Measurements from ENCODE around the gene OCA2.
A peak's percentile ranks its signal among the peaks of the same experiment; 100 is the strongest.
"Not testable (repeated sequence)": the region's sequence is repeated elsewhere in the genome, so short reads cannot be mapped to it uniquely, and the experiment has no call there.

OCA2 gene

GRCh38 chr15:28022961-28023360, 76.2 kb downstream of the OCA2 start:
- no peak for DNase-seq (ENCODE audit: low read depth)

DNA sequence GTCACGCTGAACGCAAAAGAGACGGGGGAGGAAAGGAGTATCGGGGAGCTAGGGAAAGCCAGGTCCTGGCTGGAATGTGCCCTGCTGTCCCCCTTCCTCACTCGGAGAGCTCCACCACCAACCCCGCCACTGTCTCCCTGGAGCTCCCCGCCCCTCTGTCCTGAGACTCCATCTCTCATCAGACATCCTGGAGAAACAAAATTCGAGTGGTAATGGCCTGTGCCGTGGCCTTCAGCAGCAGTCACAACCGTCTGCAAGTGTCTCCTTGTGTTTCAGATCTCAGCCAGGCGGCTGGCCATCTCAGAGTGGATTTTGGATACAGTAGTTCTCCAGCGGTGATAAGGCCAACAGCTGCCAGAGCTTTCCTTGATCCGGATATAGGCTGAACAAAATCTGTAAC, 76.9 kb downstream of the OCA2 start:
- DNase-seq (ENCODE audit: low read depth), result no peak

- DNase-seq (ENCODE audit: low read depth), result peak; percentile 34
Measured at GRCh38 chr15:28021281-28022039, 77.7 kb downstream of the OCA2 start.

GRCh38 chr15:28020644-28021043, 78.5 kb downstream of the OCA2 start:
- DNase-seq (ENCODE audit: low read depth), result no peak

DNA sequence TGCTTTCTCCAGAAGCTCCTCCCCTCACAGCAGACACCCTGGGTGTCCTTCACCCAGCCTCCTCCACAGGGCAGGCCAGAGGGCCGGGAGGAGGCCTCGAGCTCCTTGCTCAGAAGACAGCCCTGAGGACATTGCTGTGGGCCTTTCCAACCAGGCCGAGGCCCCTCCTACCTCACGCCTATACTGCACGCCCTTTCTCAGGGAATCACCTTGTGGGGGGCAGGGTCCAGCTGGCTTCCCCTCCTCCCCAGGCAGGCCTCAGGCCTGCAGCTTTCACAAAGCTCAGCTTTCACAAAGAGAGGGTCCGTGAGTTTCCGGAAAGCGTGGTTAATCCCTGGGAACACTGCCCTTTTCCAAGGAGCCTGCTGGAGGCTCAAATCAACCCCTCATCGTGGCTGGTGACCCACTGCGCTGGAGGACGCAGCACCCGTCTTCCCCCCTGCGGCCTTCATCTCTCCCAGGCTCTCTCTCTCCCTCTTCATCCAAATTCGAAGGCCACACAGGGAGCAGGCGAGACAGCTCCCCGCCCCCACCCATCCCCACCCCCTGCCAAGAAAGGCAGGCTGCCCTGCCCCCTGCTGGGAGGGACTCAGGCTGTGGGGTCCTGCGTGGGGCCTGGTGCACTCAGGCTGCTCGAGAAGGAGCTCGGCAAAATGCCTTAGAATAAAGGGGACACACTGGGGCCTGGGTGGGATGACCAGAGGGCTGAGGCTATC, 79.4 kb downstream of the OCA2 start:
- no peak for DNase-seq (ENCODE audit: low read depth)

GRCh38 chr15:28018291-28019044, 80.6 kb downstream of the OCA2 start:
- DNase-seq (ENCODE audit: low read depth), result no peak

- DNase-seq (ENCODE audit: low read depth), result no peak
Measured at GRCh38 chr15:28017423-28017924, 81.6 kb downstream of the OCA2 start.

DNA sequence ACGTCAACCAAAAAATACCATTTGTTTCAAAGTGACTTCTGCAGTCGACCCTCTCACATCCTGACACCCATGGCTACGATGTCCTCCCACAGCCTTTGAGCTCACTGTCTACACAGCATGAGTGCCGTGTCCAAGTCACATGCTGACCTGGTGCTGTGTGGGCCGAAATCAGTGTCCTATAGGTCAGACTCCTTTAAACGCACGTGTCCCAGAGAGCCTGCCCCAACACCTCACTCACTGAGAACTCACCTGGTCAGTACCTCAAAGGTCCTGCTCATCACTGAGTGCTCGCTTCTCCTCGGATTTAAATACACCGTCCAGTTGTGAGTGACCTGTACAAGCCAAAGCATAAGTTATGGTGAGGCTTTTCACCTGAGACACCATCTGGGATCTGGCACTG, 83.3 kb downstream of the OCA2 start:
- DNase-seq (ENCODE audit: low read depth), result no peak

GRCh38 chr15:28014623-28015200, 84.4 kb downstream of the OCA2 start:
- DNase-seq (ENCODE audit: low read depth), result no peak

GRCh38 chr15:28013976-28014375, 85.1 kb downstream of the OCA2 start:
- DNase-seq (ENCODE audit: low read depth), result no peak

DNA sequence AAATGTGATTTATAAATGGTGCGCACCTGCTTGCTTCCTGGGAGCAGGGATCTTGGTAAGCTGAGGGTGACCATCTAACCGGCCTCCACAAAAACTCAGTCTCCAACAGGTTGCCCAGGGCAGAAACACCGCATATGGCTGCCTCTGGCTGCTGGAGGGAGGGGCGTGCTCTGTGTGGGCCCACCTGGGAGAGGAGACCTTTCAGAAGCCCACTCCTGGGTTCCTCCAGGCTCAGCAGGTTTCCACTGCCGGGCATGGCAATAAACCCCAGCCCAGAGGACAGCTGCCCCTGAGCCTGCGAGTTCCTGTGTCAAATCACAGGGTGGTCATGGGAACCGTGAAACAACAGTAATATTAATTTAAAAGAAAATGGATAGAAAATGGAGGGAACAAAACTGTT, 85.6 kb downstream of the OCA2 start:
- no peak for DNase-seq (ENCODE audit: low read depth)

- no peak for DNase-seq (ENCODE audit: low read depth)
Measured at GRCh38 chr15:28012231-28012630, 86.9 kb downstream of the OCA2 start.

GRCh38 chr15:28008175-28008574, 90.9 kb downstream of the OCA2 start:
- DNase-seq (ENCODE audit: low read depth), result not testable (repeated sequence)

GRCh38 chr15:28006116-28006905, 92.8 kb downstream of the OCA2 start:
- no peak for DNase-seq (ENCODE audit: low read depth)

DNA sequence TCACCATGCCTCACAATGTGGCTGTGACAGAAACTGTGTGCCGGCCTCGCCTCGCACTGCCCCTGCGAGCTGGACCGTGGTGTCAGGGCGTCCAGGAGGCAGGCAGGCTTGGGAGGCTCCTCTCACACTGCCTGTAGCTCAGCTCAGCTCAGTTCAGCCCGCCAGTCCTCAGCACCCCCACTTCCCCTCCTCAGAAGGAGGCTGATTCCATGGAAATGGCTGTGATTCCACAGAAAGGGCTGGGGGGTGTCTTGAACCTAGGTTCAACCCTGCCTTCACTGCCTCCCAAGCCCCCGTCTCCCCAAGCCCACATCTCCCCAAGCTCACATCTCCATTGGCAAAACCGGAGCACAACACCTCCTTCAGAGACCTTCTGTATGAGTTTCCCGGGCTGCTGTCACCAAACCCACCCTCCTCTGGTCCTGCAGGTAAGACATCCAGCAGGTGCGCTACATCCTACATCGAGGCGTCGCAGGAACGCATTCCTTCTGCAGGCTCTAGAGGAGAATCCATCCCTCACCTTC, 94.0 kb downstream of the OCA2 start:
- no peak for DNase-seq (ENCODE audit: low read depth)

DNA sequence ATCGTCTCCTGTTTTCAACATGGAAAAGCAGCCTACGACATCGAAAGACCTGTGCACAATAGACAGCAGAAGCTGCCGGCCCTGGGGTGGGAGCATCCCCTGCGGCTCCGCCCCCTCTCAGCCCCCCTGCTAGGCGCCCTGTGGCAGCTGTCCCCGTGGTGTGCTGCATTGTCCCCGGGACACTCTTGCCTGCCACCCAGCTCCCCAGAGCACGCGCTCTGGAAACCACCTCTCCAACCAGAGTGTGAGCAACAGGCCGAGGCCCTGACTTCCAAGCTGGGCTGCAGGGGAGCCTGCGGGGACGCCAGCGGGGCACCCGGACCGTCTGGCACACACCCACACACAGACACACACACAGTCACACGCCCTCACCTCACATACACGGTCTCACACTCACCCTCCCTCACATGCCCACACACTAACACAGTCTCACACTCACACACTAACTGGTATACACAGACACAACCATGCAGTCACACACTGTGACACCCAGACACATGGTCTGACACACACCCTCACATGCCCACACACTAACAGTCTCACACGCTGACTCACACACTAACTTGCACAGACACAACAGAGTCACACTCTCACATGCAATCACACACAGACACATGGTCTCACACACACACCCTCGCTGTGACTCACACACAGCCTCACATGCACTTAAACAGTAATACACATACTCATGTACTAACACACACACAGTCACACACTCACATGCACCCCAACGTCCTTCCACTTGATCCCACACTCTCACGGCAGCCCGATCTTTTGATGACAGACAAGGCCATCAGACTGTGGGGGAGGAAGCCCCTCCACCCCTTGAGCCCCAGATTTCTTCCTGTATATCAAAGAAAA, 94.7 kb downstream of the OCA2 start:
- no peak for DNase-seq (ENCODE audit: low read depth)

GRCh38 chr15:28003302-28004037, 95.6 kb downstream of the OCA2 start:
- no peak for DNase-seq (ENCODE audit: low read depth)

GRCh38 chr15:28002867-28003266, 96.2 kb downstream of the OCA2 start:
- DNase-seq (ENCODE audit: low read depth), result no peak

GRCh38 chr15:28002136-28002861, 96.8 kb downstream of the OCA2 start:
- DNase-seq (ENCODE audit: low read depth), result no peak
